SK-N-MC (cell line): ENCODE measurements around the gene REEP1.
"Not testable (repeated sequence)": the region's sequence is repeated elsewhere in the genome, so short reads cannot be mapped to it uniquely, and the experiment has no call there.

Source experiments
- DNase-seq: peaks from one replicate; pipeline ENCODE4 v3.0.0-alpha.2; 2011; ENCODE audit warnings: low read depth, low spot score
- H3K27ac ChIP-seq: fragments of 200-600 bp; sonication (generic); 2 replicates; pipeline ENCODE4 v1.5.1; 2016; ENCODE audit warnings: mixed run types
- H3K36me3 ChIP-seq: fragments of 200-600 bp; sonication (generic); 2 replicates; pipeline ENCODE4 v1.6.1; 2017; ENCODE audit warnings: antibody characterized with exemption, low read length, mixed read lengths; ENCODE audit not compliant: insufficient read depth
- H3K4me3 ChIP-seq: fragments of 200-600 bp; sonication (generic); 2 replicates; pipeline ENCODE4 v1.5.1; 2016
- H3K9ac ChIP-seq: fragments of 200-600 bp; sonication (generic); 2 replicates; pipeline ENCODE4 v1.8.0; 2017; ENCODE audit warnings: mixed run types, mixed read lengths; ENCODE audit not compliant: insufficient read length
- H3K9me3 ChIP-seq: fragments of 200-600 bp; sonication (generic); 2 replicates; pipeline ENCODE4 v1.6.1; 2017; ENCODE audit warnings: low read depth, mild to moderate bottlenecking, antibody characterized with exemption, low read length, moderate library complexity, mixed read lengths
- EZH2 ChIP-seq: fragments of 200-600 bp; sonication (generic); IDR thresholded peaks from one replicate; pipeline ENCODE4 v1.6.1; 2017; ENCODE audit warnings: antibody characterized with exemption
- FOXP2 ChIP-seq: optimal IDR thresholded peaks from 2 replicates; pipeline ENCODE3; 2011; ENCODE audit warnings: mild to moderate bottlenecking, moderate library complexity; ENCODE audit not compliant: insufficient read depth; ENCODE audit errors: extremely low read length, control extremely low read depth
- POLR2AphosphoS5 ChIP-seq: IDR thresholded peaks from 2 replicates; pipeline ENCODE4 v1.6.1; 2012; ENCODE audit warnings: mild to moderate bottlenecking, low read depth, low read length, borderline replicate concordance

Gene REEP1

DNA sequence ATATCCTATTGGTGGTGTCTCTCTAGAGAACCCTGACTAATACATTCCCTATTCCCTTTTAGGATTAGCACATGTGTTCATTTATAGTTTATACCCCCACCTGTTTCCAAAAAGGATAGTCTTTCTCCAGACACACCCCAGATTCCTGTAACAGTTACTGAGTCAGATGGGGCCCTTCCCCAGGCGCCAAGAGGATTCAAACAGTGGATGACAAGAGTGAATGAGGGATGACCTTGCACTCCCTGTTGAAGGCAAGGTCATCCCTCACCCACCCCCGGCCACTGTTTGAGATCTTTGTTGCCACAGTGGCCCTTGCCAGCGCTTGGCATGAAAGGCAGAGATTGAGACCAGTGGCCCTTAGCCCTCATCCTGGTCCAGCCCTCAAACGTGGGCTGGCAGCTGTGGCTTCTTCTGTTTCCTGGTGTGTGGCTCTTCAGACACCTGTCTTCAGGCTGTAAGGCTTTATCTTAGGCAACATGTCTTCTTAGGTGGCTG lies 15.3 kb upstream of the REEP1 start:
- Histone ChIP-seq H3K27ac (no peak overlapping the region), H3K4me3 (no peak overlapping the region), H3K36me3 (no peaks in the 10 kb centered on the region), H3K9me3 (no peaks in the 10 kb centered on the region), H3K9ac (no peak overlapping the region)
- DNase-seq: no peak
- no peak for TF ChIP-seq FOXP2
- no peak for TF ChIP-seq EZH2
- no peak for TF ChIP-seq POLR2AphosphoS5

DNA sequence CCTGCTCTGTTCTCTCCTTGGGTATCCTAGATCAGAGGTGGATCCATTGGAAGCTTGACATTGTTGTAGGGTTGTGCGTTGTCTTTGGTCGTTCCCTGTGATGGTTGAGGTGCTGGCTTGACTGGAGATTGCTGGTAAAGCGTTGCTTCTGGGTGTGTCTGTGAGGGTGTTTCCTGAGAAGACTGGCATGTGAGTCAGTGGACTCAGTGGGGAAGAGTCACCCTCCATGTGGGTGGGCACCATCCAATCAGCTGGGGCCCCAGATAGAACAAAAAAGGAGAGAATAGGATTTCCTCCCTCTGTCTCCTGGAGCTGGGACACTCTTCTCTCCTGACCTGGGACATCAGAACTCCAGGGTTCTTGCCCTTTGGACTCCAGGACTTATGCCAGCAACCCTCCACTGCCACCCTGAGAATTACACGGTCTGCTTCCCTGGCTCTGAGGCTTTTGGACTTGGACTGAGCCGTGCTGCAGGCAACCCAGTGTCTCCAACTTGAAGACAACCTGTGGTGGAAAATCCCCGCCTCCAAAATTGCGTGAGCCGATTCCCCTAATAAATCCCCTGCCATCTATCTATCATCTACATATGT lies 14.8 kb upstream of the REEP1 start:
- no peak for TF ChIP-seq EZH2
- no peak for TF ChIP-seq POLR2AphosphoS5
- no peak for TF ChIP-seq FOXP2
- Histone ChIP-seq H3K4me3 (no peak overlapping the region), H3K36me3 (no peaks in the 10 kb centered on the region), H3K27ac (no peak overlapping the region), H3K9me3 (no peaks in the 10 kb centered on the region), H3K9ac (no peak overlapping the region)
- no peak for DNase-seq

DNA sequence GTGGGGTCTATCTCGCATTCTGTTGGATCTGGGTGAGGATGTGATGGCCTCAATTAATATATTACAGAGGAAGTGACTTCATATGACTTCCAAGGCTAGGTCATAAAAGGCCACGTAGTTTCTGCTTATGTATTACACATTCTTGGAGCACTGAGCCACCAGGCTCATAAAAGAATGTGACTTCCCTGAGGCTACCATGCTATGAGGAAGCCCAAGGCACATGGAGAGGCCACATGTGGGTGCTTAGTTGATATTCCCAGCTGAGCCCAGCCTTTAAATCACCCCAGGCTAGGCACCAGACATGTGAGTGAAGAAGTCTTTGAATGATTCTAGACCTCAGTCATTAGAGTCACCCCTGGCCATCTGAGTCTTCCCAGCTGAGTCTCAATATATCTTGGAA lies 13.3 kb upstream of the REEP1 start:
- no peak for DNase-seq
- Histone ChIP-seq H3K4me3 (no peak overlapping the region), H3K9ac (no peak overlapping the region), H3K36me3 (no peaks in the 10 kb centered on the region), H3K9me3 (no peaks in the 10 kb centered on the region), H3K27ac (no peak overlapping the region)
- TF ChIP-seq POLR2AphosphoS5 (no peak), FOXP2 (no peak), EZH2 (no peak)

- H3K27ac ChIP-seq: no peak overlapping the region
- H3K4me3 ChIP-seq: no peak overlapping the region
- no peaks in the 10 kb centered on the region for H3K36me3 ChIP-seq
- DNase-seq: no peak
- H3K9me3 ChIP-seq: peaks cover 2% of the 10 kb centered on the region; the same call in 1 of the 2 replicates
- H3K9ac ChIP-seq: no peak overlapping the region
- TF ChIP-seq FOXP2: no peak
- no peak for TF ChIP-seq POLR2AphosphoS5
- no peak for TF ChIP-seq EZH2
These were observed 10.0 kb upstream of the REEP1 start for GRCh38 chr2:86347401-86347800.

GRCh38 chr2:86345783-86346370 lies 8.5 kb upstream of the REEP1 start:
- not testable (repeated sequence) for H3K27ac ChIP-seq, DNase-seq, H3K9me3 ChIP-seq, H3K9ac ChIP-seq, H3K36me3 ChIP-seq, H3K4me3 ChIP-seq

- Histone ChIP-seq H3K4me3 (no peak overlapping the region), H3K27ac (no peak overlapping the region), H3K9me3 (peaks cover 3% of the 10 kb centered on the region; the same call in 1 of the 2 replicates), H3K36me3 (no peaks in the 10 kb centered on the region), H3K9ac (no peak overlapping the region)
- DNase-seq: no peak
- TF ChIP-seq EZH2 (no peak), FOXP2 (no peak), POLR2AphosphoS5 (no peak)
These were observed 7.0 kb upstream of the REEP1 start for GRCh38 chr2:86344404-86344803.

- DNase-seq: no peak
- no peak for TF ChIP-seq EZH2
- no peak for TF ChIP-seq FOXP2
- TF ChIP-seq POLR2AphosphoS5: no peak
- Histone ChIP-seq H3K9ac (no peak overlapping the region), H3K27ac (no peak overlapping the region), H3K4me3 (no peak overlapping the region), H3K36me3 (no peaks in the 10 kb centered on the region), H3K9me3 (peaks cover 3% of the 10 kb centered on the region; the same call in 1 of the 2 replicates)
These were observed 5.1 kb upstream of the REEP1 start for GRCh38 chr2:86342488-86342887.

- no peak for DNase-seq
- Histone ChIP-seq H3K36me3 (no peaks in the 10 kb centered on the region), H3K4me3 (no peak overlapping the region), H3K9me3 (peaks cover 3% of the 10 kb centered on the region; the same call in 1 of the 2 replicates), H3K9ac (no peak overlapping the region), H3K27ac (no peak overlapping the region)
- no peak for TF ChIP-seq POLR2AphosphoS5
- no peak for TF ChIP-seq FOXP2
- TF ChIP-seq EZH2: no peak
These were observed 4.0 kb upstream of the REEP1 start for GRCh38 chr2:86341470-86341869.

- no peak for DNase-seq
- H3K9me3 ChIP-seq: peaks cover 3% of the 10 kb centered on the region; the same call in 1 of the 2 replicates
- no peak for TF ChIP-seq POLR2AphosphoS5
- TF ChIP-seq FOXP2: no peak
- no peak for TF ChIP-seq EZH2
- H3K4me3 ChIP-seq: no peak overlapping the region
- H3K27ac ChIP-seq: no peak overlapping the region
- H3K9ac ChIP-seq: no peak overlapping the region
- no peaks in the 10 kb centered on the region for H3K36me3 ChIP-seq
These were observed 1.4 kb upstream of the REEP1 start for GRCh38 chr2:86338778-86339295.
